Pulmonary artery endothelial cell (primary cell): ENCODE measurements around the gene CHORDC1. TPM values are rescaled to one million over a fixed set of nuclear protein-coding genes. Genes with fewer than 3 reads are reported as not detected.
A peak's percentile ranks its signal among the peaks of the same experiment; 100 is the strongest.
"Not testable (repeated sequence)": the region's sequence is repeated elsewhere in the genome, so short reads cannot be mapped to it uniquely, and the experiment has no call there.

Experiments
- DNase-seq: peaks from one replicate; pipeline ENCODE4 v3.0.0-alpha.2; 2011; ENCODE audit warnings: low read depth, low spot score
- total RNA-seq: library from RNA; depleted of rRNA; stranded (reverse); fragments of >200 nt; gene quantifications from 2 replicates; pipeline ENCODE4 v1.2.3, GENCODE V29; 2014

CHORDC1 gene
- total RNA-seq: 22.7 and 93.3 TPM in 2 replicates

DNA sequence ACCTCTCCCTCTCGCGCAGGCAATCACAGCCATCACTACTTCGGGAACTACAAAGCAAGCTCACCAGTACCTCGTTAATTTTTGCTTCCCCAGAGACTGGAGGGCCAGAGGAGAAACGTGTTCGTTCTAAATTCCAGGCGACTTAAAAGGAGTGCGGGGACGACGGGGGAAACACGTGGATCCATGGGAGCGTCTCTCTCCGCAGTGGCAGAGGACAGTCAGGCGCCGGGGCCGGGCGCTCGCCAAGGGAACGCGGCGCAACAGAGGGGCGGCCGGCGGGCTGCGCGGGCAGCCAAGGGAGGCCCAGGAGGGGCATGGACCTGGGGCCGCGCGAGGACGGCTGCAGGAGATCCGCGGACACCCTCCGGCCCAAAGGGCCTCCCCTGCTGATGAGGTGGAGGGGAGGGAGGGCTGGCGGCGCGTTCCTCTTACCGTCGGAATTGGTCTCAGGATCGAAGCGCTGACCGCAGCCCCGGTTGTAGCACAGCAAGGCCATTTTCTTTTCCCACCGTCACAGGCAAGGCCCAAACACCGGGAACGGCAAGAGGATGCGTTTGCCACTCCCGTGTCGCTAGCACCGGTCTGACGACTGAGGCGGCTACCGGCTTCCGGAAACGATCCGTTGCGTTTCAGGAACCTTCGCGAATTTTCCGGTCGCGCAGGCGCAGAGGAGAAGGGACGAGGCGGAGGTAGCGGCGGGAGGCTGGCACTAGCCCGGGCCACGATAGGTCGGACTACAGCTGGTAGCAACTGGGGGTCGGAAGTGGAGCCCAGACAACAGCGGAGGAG, at the start of gene CHORDC1:
Gene CHORDC1 (minus strand): TSS at position 591 of the 789 bp plus-strand sequence. CDS start 95 bp downstream, at position 496.
- DNase-seq: peak; percentile 22

DNA sequence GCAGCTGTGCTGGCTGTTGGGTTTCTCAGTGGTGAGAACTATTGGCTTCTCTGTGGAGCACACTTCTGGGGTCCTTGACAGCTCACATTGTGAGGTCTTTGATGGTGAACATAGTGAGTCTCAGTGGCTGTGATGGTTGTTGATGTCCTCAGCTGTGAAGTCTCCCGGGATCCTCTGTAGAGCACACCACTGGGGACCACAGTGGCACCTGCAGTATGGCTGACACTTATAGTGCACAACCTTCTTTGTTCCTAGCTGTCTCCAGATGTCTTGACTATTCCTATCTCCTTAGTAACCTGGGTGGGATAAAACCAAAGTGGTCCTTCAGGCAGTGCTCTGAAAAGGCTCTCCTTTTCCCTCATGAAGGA, 34.3 kb upstream of the CHORDC1 start:
- DNase-seq: no peak

DNA sequence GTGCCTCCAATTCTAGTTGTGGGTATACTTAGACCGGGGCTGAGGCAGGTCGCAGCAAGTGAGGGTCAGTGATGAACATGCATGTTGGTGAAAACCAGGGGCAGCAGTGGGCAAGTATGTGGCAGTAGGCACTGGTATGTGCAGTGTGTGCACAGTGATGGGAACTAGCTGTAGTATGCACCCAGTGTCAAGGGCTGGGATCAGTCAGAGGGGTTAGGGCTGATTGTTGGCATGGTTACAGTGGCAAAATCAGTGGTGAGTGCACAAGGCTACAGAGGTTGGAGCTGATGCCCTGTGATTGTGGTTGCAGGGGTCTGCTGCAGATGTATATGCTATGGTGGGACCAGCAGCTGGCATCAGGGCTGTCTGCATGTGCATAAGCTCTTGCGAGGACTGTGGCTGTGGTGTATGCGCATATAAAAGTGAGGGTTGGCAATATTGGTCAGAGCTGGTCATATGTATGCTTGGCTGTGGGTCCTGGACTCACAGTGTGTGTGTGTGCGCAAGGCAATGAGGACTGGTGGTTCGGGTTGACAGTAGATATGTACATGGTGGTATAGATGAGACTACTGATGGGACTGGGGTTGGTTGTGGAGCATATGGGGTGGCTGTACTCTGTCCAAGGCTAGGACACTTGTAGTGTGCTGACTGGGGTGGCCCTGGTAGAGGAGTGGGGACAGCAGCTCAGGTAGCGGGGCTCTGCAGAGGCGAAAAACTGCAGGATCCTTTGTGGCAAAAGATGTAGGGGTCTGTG, 33.7 kb upstream of the CHORDC1 start:
- DNase-seq: no peak

DNA sequence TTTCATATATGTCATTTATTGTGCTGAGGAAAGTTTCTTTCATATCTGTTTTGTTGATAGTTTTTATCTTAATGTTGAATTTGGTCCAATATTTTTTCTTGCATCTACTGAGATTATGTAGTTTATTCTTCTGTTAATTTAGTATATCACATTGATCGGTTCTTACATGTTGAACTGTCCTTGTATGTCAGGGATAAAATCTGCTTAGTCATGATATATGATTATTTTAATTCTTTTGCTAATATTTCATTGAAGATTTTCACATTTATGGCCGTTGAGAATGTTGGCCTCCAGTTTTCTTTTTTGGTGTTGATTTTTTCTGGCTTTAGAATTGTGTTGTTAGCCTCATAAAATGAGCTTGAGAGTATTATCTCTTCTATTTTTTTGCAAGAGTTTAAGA, 31.2 kb upstream of the CHORDC1 start:
- DNase-seq: no peak

DNA sequence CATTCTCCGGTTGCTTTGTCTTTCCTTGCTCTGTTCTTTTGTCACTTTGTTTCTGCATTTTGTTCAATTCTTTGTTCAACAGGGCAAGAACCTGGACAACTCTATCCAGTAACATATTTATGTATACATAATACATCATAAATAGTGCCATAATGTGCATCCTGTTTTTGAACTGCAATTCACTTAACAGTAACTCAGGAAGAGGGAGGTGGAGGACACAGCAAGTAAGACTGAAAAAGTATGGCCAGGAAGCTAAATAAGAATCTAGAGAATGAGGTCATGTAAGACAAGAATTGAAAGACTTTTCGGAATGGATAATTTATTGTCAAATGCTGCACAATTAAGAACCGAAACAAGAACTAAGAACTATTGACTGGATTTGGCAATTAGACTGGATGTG, 29.2 kb upstream of the CHORDC1 start:
- no peak for DNase-seq

DNA sequence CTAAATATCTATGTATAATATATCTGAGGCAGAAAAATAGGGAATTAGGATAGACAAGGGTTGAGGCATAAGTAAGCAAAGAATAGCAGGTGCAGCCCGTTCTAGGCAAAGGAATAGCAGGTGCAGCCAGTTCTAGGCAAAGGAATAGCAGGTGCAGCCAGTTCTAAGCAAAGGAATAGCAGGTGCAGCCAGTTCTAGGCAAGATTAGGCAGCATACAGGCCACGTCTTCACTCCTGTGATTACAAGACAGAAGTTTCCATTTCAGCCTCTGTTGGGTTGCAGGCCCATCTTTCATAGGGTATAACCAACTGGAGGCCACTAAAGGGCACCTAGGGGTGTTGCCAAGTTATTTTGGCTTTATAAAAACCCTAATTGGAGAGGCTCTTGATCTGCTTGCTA, 28.8 kb upstream of the CHORDC1 start:
- no peak for DNase-seq

DNA sequence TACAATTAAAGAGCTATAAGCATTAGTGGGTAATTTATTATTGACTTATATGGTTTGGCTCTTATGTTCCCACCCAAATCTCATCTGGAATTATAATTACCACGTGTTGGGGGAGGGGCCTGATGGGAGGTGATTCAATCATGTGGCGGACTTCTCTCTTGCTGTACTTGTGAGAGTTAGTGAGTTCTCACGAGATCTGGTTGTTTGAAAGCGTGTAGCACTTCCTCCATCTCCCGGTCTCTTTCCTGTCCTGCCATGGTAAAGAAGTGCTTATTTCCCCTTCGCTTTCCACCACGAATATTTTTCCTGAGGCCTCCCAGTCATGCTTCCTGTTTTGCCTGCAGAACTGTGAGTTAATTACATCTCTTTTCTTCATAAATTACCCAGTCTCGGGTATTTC, 28.1 kb upstream of the CHORDC1 start:
- no peak for DNase-seq

DNA sequence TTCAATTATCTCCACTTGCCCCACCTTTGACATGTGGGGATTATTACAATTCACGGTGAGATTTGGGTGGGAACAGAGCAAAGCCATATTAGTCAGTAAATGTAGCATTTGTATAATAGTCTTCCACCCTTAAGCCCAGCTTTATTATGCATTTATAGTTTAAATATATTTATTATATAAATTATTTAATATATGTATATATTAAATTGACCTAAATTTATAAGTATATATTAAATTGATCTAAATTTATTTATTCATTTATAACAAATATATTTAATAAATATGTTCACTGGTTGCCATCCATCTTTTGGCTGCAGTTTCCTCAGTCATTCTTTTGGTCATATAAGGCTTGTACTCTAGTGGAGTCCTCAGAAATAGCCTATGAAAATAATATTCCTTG, 23.6 kb upstream of the CHORDC1 start:
- DNase-seq: no peak

DNA sequence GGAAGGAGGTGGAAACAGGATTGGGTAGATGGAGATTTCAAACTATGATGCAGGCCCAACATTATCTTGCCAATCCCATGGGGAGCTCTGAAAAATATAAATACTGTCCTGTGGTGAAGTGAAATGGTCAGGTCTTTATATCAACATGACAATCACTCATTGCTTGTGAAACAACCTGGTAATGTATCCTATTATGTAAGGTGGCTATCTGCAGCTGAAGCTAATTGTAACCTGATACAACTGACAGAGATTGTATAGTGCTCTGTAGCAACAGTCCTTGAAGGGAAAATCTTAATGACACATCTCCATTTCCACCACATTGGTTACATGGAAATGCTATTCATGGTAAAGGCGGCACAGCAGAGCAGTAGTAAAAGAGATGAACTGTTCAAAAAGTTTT, 20.7 kb upstream of the CHORDC1 start:
- no peak for DNase-seq

DNA sequence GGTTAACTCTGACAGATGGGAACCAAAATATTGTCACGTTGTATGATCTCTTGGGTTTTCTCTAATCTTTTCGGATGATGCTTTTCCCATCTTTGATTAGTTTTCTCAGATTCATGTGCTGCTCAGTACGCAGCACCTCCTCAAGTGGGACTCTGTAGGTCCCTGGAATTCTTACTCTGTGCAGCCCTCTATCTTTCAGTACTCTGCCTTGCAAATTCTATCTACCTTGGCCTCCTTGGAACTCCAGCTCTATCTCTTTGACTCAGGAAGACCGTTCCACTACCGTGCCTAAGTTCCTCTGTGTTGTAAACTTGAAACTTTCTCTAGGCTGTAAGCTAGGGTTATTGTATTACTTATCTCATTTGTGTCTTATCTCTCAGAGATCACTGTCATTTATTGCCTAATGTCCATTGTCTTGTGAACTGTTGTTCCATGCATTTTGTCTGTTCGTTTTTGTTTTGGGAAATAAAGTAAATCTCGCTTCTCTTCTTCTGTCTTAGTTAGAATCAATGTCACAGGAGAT, 20.1 kb upstream of the CHORDC1 start:
- DNase-seq: no peak

DNA sequence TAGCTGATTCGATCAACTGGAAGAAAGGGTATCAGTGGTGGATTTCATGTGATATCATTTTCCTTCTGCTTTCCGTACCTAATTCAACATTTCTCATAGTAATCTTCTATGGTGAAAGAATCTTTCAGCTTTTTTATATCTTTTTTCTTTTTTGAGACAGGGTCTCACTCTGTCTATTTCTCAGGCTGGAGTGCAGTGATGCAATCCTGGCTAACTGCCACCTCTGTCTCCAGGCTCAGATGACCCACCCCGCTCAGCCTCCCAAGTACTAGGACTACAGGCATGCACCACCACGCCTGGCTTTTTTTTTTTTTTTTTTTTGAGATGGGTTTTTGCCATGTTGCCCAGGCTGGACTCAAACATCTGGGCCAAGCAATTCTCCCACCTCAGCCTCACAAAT, 18.6 kb upstream of the CHORDC1 start:
- DNase-seq: no peak

DNA sequence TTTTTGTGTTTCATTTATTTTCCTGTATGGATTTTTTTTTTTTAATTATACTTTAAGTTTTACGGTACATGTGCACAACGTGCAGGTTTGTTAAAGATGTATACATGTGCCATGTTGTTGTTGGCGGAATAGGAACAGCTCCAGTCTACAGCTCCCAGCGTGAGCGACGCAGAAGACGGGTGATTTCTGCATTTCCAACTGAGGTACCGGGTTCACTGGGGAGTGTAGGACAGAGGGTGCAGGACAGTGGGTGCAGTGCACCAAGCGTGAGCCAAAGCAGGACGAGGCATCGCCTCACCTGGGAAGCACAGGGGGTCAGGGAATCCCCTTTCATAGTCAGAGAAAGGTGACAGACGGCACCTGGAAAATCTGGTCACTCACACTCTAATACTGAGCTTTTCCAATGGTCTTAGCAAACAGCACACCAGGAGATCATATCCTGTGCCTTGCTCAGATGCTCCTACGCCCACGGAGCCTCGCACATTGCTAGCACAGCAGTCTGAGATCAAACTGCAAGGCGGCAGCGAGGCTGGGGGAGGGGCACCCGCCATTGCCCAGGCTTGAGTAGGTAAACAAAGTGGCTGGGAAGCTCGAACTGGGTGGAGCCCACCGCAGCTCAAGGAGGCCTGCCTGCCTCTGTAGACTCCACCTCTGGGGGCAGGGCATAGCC, 17.3 kb upstream of the CHORDC1 start:
- DNase-seq: not testable (repeated sequence)

DNA sequence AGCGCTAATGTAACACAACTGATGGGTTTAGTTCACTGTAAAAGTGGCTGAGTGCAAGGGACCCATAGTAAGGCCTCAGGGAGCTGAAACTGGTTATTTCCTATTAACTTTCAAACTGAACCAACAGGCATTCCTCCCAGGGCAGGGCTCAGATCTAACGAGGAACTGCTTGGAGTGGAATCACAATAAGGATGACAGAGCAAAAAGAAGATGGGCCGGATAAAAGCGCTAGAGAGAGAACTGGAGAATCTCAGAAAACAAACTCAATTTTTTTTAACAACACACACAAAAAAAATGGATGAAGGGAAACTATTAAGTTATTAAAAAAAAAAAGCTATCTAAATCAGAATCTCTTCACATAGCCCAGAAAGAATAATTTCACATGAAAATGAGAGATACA, 14.2 kb upstream of the CHORDC1 start:
- DNase-seq: no peak

DNA sequence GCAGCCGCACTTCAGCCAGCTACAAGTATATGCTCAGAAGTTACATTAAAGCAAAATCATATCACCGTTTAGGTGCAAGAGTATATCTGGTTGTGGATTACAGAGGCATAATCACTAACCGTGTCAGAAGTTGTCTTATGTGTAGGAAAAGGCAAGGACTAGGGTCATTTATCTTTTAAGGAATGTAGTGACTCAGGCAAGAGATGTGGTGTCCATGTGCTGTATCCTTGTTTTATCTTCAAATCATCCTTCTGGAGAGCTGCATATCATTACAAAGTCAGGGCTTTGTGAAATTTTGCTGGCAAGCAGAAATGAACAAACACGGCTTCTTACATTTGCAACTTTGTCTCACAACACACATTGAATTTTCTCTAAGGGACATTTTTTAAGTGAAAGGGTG, 12.7 kb upstream of the CHORDC1 start:
- no peak for DNase-seq

DNA sequence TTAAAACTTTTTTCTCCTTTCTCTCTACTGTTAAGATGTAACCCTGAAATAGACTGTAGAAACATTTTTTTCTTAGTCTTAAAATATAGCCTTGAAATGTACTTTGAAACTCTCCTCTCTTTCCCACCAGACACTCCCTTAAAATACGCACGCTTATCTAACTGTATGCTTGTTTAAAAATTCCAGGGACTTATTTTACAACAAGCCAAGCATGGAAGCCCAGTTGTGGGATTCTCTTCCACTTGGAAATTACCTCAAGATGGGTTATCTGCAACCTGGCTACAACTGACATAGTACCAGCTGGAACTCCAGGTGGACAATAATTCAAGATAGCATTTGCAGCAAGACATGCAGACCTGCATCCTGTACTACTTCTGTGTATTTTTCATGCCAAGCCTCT, 12.1 kb upstream of the CHORDC1 start:
- DNase-seq: no peak

DNA sequence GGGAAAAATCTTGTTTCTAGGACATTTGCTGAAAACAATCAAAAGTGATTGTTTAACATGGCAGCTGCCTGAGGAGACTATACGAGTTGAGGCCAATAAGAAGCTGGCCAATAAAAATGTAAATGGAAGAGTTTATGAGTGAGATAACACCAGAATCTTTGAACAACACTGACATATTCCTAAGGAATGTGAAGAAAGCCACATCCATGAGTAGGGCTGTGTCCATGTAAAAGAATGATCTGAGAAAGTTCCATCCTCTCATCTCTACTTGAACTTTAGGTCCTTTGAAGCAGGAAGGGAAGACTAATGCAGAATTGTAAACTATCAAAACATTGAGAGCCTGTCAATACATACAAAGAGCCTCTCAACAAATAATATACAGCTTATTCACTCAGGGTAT, 6.9 kb upstream of the CHORDC1 start:
- DNase-seq: no peak

DNA sequence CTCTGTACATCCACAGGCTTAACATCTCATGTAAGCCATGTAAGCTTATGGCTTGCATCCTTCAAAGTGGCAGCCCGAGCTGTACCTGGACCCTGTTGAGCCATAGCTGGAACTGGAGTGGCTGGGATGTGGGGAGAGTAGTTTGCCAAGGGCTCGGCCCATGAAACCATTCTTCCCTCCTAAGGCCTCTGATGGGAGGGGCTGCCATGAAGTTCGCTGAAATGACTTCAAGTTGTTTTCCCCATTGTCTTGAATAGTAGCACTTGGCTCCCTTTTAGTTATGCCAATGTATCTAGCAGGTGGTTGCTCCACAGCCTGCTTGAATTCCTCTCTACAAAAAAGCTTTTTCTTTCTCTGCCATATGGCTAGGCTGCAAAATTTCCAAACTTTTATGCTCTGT, 5.2 kb upstream of the CHORDC1 start:
- DNase-seq: no peak

DNA sequence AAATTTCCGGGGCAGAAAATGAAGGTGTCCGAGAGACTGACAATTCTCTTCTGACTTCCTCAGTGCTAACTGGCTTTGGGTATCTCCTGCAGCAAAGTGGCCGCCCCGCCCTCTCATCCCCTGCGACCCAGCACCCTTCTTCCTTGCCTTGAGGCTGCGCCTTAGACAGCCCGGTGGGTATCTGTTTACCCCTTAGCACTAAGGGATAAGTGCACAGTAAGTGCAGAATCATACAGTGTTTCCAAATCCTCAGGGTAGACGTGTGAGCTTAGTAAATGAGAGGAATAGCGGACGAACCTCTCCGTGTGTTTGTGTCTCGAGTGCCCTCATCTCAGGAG, 368 bp upstream of the CHORDC1 start:
- no peak for DNase-seq

DNA sequence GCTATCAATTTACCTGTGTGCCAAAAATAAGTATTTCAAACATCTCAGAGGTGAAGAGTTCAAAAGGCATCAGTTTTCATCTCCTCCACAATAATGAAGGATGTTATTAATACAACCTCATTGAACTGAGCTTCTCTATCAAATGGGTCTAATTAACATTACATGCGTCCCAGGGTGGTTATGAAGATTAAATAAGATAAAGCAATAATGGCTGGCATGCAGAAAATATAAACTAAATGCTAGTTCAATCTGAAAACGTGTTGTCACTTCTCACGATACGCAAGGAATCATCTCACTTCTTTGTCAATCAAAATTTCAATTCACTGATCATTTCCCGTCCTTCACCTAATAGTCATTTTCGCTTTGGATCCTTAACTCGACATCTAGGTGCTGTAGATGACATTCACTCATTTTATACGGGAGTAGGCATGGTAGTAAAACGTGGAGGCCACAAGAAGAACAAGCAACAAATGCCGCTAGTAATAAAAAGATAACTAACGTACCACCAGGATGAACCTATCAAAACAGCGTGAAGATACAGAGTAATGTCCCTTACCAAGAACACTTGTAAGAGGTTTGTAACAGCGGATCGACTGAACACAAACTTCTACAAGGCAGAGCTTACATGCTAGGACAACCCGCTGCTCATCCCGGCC, 918 bp downstream of the CHORDC1 start:
- no peak for DNase-seq

DNA sequence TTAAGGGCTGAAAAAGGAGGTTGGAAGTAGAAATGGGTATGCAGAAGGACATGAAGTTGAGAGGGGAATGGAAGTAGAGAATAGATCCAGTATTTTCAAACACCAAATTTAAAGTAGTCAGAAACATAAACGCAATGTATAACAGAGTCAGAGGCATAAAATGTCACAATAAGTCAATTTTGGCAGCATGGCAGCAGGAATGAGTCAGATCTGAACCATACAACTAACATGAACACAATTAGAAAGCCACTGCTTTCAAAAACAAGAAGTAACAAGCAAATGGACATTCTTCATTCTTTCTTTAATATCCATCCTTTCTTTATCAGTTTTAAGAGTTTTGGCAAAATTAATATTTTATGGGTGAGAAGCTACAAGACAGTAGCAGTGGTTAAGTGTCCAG, 2.5 kb downstream of the CHORDC1 start:
- no peak for DNase-seq

DNA sequence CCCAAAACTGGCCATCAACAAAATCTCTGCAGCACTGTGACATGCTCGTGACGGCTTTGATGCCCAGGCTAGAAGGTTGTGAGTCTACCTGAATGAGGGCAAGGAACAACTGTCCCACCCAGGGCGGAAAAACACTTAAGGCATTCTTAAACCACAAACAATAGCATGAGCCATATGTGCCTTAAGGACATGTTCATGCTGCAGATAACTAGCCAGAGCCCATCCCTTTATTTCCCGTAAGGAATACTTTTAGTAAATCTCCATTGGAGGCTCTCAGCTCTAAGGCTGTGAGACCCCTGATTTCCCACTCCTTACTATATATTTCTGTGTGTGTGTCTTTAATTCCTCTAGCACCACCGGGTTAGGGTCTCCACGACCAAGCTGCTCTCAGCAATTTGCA, 3.4 kb downstream of the CHORDC1 start:
- no peak for DNase-seq

DNA sequence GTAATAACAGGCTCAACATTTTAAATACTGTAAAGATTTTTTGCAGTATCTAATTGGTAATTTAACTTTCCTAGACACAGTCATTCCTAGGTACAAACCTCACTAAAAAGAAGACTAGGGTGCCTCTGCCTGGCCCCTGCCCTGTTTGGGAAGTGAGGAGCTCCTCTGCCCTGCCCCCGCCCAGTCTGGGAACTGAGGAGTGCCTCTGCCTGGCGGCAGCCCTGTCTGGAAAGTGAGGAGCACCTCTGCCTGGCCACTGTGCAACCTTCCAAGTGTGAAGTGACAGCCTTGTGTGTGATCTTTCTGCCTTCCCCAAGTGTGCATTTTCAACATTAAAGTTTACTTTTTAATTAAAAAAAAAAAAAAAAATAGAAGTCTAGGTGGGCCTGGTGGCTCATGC, 4.2 kb downstream of the CHORDC1 start:
- DNase-seq: no peak
